GM19452 (cell line): ENCODE data around the gene DNAAF9.
A peak's percentile ranks its signal among the peaks of the same experiment; 100 is the strongest.
"Not testable (repeated sequence)": the region's sequence is repeated elsewhere in the genome, so short reads cannot be mapped to it uniquely, and the experiment has no call there.

ENCODE experiments used
- ATAC-seq: cut with Tn5 transposase; IDR thresholded peaks from one replicate; pipeline ENCODE4 v1.9.1; 2021; ENCODE audit not compliant: unreplicated experiment

Gene DNAAF9

GRCh38 chr20:3407040-3407770 lies at the start of gene DNAAF9:
TSS of gene DNAAF9 (minus strand) at chr20:3407669. CDS start at chr20:3407557, 112 bp downstream.
- no peak for ATAC-seq

GRCh38 chr20:3456648-3457047 lies 49.2 kb upstream of the DNAAF9 start:
- ATAC-seq = no peak

- no peak for ATAC-seq
Measured at GRCh38 chr20:3454831-3455230, 47.4 kb upstream of the DNAAF9 start.

GRCh38 chr20:3452690-3453089 lies 45.2 kb upstream of the DNAAF9 start:
- ATAC-seq = no peak

- ATAC-seq = no peak
Measured at GRCh38 chr20:3452136-3452535, 44.7 kb upstream of the DNAAF9 start.

- ATAC-seq = no peak
Measured at GRCh38 chr20:3449319-3449718, 41.9 kb upstream of the DNAAF9 start.

GRCh38 chr20:3447321-3447720 lies 39.9 kb upstream of the DNAAF9 start:
- ATAC-seq = no peak

GRCh38 chr20:3446779-3447178 lies 39.3 kb upstream of the DNAAF9 start:
- no peak for ATAC-seq

- no peak for ATAC-seq
Measured at GRCh38 chr20:3436864-3437574, 29.6 kb upstream of the DNAAF9 start.

- no peak for ATAC-seq
Measured at GRCh38 chr20:3434232-3434631, 26.8 kb upstream of the DNAAF9 start.

GRCh38 chr20:3433744-3434143 lies 26.3 kb upstream of the DNAAF9 start:
- no peak for ATAC-seq

- no peak for ATAC-seq
Measured at GRCh38 chr20:3432844-3433243, 25.4 kb upstream of the DNAAF9 start.

- ATAC-seq = no peak
Measured at GRCh38 chr20:3431109-3431508, 23.6 kb upstream of the DNAAF9 start.

GRCh38 chr20:3430376-3431069 lies 23.1 kb upstream of the DNAAF9 start:
- peak; percentile 96 for ATAC-seq

GRCh38 chr20:3426766-3427165 lies 19.3 kb upstream of the DNAAF9 start:
- not testable (repeated sequence) for ATAC-seq

- ATAC-seq = no peak
Measured at GRCh38 chr20:3423126-3423525, 15.7 kb upstream of the DNAAF9 start.

- ATAC-seq = no peak
Measured at GRCh38 chr20:3421985-3422384, 14.5 kb upstream of the DNAAF9 start.

- ATAC-seq = peak; percentile 95
Measured at GRCh38 chr20:3420211-3420707, 12.8 kb upstream of the DNAAF9 start.

- ATAC-seq = not testable (repeated sequence)
Measured at GRCh38 chr20:3418161-3418560, 10.7 kb upstream of the DNAAF9 start.

- ATAC-seq = no peak
Measured at GRCh38 chr20:3414122-3414521, 6.7 kb upstream of the DNAAF9 start.

GRCh38 chr20:3413393-3413889 lies 6.0 kb upstream of the DNAAF9 start:
- no peak for ATAC-seq
